ENCODE results near the gene OMP. TPM values are rescaled to one million over a fixed set of nuclear protein-coding genes. Genes with fewer than 3 reads are reported as not detected.

Gene OMP
- total and polyA plus RNA-seq, 2 donors (not counting 3 experiments of a cell fraction or from before 2014, with no cell fraction given), result 0.80 TPM; not detected in 1

GRCh38 chr11:77101043-77101537, 1.6 kb upstream of the OMP start:
- ChIA-PET POLR2A (no interaction called here), CTCF (interaction anchor here (0.7 to 9.1 kb wide), 14 partner anchors 10 to 182 kb away, joined by 3 to 89 read pairs (median 6); no protein-coding TSS in a partner anchor)
- DNase-seq (ENCODE audit: low read depth, low spot score), result peak; percentile 30
- no peak overlapping the region for H3K4me2 ChIP-seq (ENCODE audit: insufficient read depth, low read length)
- no peaks in the 10 kb centered on the region for H3K36me3 ChIP-seq (ENCODE audit: control insufficient read depth in 2 of 2, extremely low read depth in 1 of 2, insufficient read depth in 2 of 2, low read length in 2 of 2)
- no peak overlapping the region for H2AFZ ChIP-seq (ENCODE audit: low read depth, low read length)
- H3K9me3 ChIP-seq (replicated peaks; ENCODE audit: control insufficient read depth, insufficient read depth, low read length), result no peaks in the 10 kb centered on the region
- no TSS peak for BruUV-seq (replicated peaks)
- intact Hi-C loops (cut with micrococcal nuclease), result loop anchor here (1.0 kb wide), 1 partner anchor 54 kb away; no protein-coding TSS in a partner anchor
- H3K27ac ChIP-seq (ENCODE audit: insufficient read depth, low read depth, low read length), result no peak overlapping the region
- dilution Hi-C loops (cut with MboI; ENCODE audit: extremely low pct_ligation_motif_present, low sequenced_read_pairs), result no loop called here
- no peak for FAIRE-seq
- no peaks in the 10 kb centered on the region for H3K4me1 ChIP-seq (ENCODE audit: control insufficient read depth, extremely low read depth, insufficient read depth, low read length)
- H3K9me1 ChIP-seq (replicated peaks; ENCODE audit: control insufficient read depth, extremely low read depth, insufficient read depth, low read length), result no peaks in the 10 kb centered on the region
- no peaks in the 10 kb centered on the region for H4K20me1 ChIP-seq (replicated peaks; ENCODE audit: control insufficient read depth, extremely low read depth, insufficient read depth, low read length)
- no peaks in the 10 kb centered on the region for H3K79me2 ChIP-seq (ENCODE audit: control insufficient read depth, insufficient read depth, low read length)
- TF ChIP-seq GATA2 (IDR thresholded peaks at IDR 0.05; ENCODE audit: insufficient read depth, insufficient read length, low read depth, low read length), result no peak
- peak; percentile 67 to 69 for TF ChIP-seq CTCF (IDR thresholded peaks at IDR 0.05; ENCODE audit: extremely low read depth in 1 of 2, insufficient read depth in 1 of 2, low read depth in 1 of 2, low read length in 2 of 2)
- no peak overlapping the region for H3K9ac ChIP-seq (replicated peaks; ENCODE audit: extremely low read depth, insufficient read depth, low read length)
- H3K4me3 ChIP-seq (replicated peaks in 1 of 3; ENCODE audit: insufficient read depth in 1 of 3, low read depth in 1 of 3, low read length in 3 of 3), result no peak overlapping the region
- H3K27me3 ChIP-seq (ENCODE audit: control insufficient read depth in 2 of 2, insufficient read depth in 2 of 2, low read length in 2 of 2), result no peaks in the 10 kb centered on the region

DNA sequence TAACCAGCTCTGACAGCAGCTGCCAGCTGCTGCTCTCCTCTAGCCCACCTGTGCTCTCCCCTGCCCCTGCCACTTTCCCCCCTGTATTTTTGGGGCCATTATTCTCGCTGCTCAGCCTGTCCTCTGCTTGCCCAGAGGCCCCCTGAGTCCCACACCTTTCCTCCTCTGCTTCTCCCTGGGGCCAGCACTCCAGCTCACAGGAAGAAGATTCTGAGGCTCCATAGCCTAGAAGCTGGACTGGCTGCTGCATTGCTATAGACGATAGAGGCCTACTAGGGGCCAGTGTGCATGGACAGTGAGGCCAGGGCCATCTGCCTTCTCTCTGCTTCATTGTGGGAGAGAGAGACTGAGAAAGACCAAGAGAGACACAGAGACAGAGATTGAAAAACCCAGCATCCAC, 679 bp downstream of the OMP start:
- no peaks in the 10 kb centered on the region for H3K79me2 ChIP-seq (ENCODE audit: control insufficient read depth, insufficient read depth, low read length)
- H3K36me3 ChIP-seq (ENCODE audit: control insufficient read depth in 2 of 2, extremely low read depth in 1 of 2, insufficient read depth in 2 of 2, low read length in 2 of 2), result no peaks in the 10 kb centered on the region
- H4K20me1 ChIP-seq (replicated peaks; ENCODE audit: control insufficient read depth, extremely low read depth, insufficient read depth, low read length), result no peaks in the 10 kb centered on the region
- no peak overlapping the region for H2AFZ ChIP-seq (ENCODE audit: low read depth, low read length)
- no peaks in the 10 kb centered on the region for H3K27me3 ChIP-seq (ENCODE audit: control insufficient read depth in 2 of 2, insufficient read depth in 2 of 2, low read length in 2 of 2)
- no peak overlapping the region for H3K4me2 ChIP-seq (ENCODE audit: insufficient read depth, low read length)
- dilution Hi-C loops (cut with MboI; ENCODE audit: extremely low pct_ligation_motif_present, low sequenced_read_pairs) (no loop called here), intact Hi-C loops (cut with micrococcal nuclease) (no loop called here)
- ChIA-PET CTCF (interaction anchor here (0.7 to 9.1 kb wide), 4 partner anchors 9 to 55 kb away, joined by 3 to 89 read pairs (median 22); no protein-coding TSS in a partner anchor), POLR2A (no interaction called here)
- H3K27ac ChIP-seq (ENCODE audit: insufficient read depth, low read depth, low read length), result no peak overlapping the region
- no peak overlapping the region for H3K4me3 ChIP-seq (replicated peaks in 1 of 3; ENCODE audit: insufficient read depth in 1 of 3, low read depth in 1 of 3, low read length in 3 of 3)
- H3K9me1 ChIP-seq (replicated peaks; ENCODE audit: control insufficient read depth, extremely low read depth, insufficient read depth, low read length), result no peaks in the 10 kb centered on the region
- no peak for TF ChIP-seq CTCF (IDR thresholded peaks at IDR 0.05; ENCODE audit: extremely low read depth in 1 of 2, insufficient read depth in 1 of 2, low read depth in 1 of 2, low read length in 2 of 2)
- TF ChIP-seq MYC (IDR thresholded peaks at IDR 0.05; ENCODE audit: low read depth, low read length), result no peak
- no peak for TF ChIP-seq MAX (IDR thresholded peaks at IDR 0.05; ENCODE audit: insufficient read depth, insufficient read length)
- TF ChIP-seq JUN (IDR thresholded peaks at IDR 0.05; ENCODE audit: borderline replicate concordance, insufficient read depth, insufficient read length, low read depth), result no peak
- TF ChIP-seq FOS (IDR thresholded peaks at IDR 0.05; ENCODE audit: borderline replicate concordance, insufficient read depth, low read length), result no peak
- no peak for TF ChIP-seq EZH2 (IDR thresholded peaks at IDR 0.05; ENCODE audit: borderline replicate concordance, low read depth, low read length, severe bottlenecking)
- no peak for TF ChIP-seq GATA2 (IDR thresholded peaks at IDR 0.05; ENCODE audit: insufficient read depth, insufficient read length, low read depth, low read length)
- TF ChIP-seq POLR2AphosphoS5 (IDR thresholded peaks at IDR 0.05; ENCODE audit: insufficient read depth, low read depth, low read length), result no peak
- TF ChIP-seq POLR2A (IDR thresholded peaks at IDR 0.05; ENCODE audit: low read depth, low read length), result no peak
- peaks cover 10% of the 10 kb centered on the region for H3K4me1 ChIP-seq (ENCODE audit: control insufficient read depth, extremely low read depth, insufficient read depth, low read length)
- FAIRE-seq (no peak), DNase-seq (ENCODE audit: low read depth, low spot score) (no peak)
- no TSS peak for BruUV-seq (replicated peaks)
- H3K9me3 ChIP-seq (replicated peaks; ENCODE audit: control insufficient read depth, insufficient read depth, low read length), result no peaks in the 10 kb centered on the region
- H3K9ac ChIP-seq (replicated peaks; ENCODE audit: extremely low read depth, insufficient read depth, low read length), result no peak overlapping the region

Measured in endothelial cell of umbilical vein (primary cell).